H1 (cell line): ENCODE measurements around the gene EBF3. TPM values are rescaled to one million over a fixed set of nuclear protein-coding genes. Genes with fewer than 3 reads are reported as not detected.

ENCODE experiments used
- CTCF ChIA-PET: fragments of 300-600 bp; sonication (Branson Sonifier 250); formaldehyde crosslinking; loops from one replicate; lab custom pipeline; 2021; ENCODE audit not compliant: partially characterized antibody; lab: Charles Lee
- POLR2A ChIA-PET: fragments of 300-600 bp; sonication (Branson Sonifier 250); formaldehyde crosslinking; loops from one replicate; lab custom pipeline; 2021; ENCODE audit warnings: inconsistent platforms; ENCODE audit not compliant: partially characterized antibody; lab: Charles Lee
- DNase-seq, 2 experiments: peaks; one replicate each; pipeline versions ENCODE4 v3.0.0 to v3.0.0-alpha.2; 2010 to 2022; ENCODE audit warnings: low spot score in 2 of 2, low read depth in 1 of 2, mixed read lengths in 1 of 2
- FAIRE-seq: peaks from 2 replicates; lab custom pipeline; 2011; peaks lifted over from hg19 to GRCh38; lab: Jason Lieb, UNC
- H2AFZ ChIP-seq: 2 replicates; pipeline ENCODE4 v1.8.1; 2012; ENCODE audit warnings: low read length, inconsistent platforms
- H2AK5ac ChIP-seq: 2 replicates; pipeline ENCODE4 v1.6.1; 2013; ENCODE audit warnings: low read depth, low read length
- H2BK120ac ChIP-seq: replicated peaks from 2 replicates; pipeline ENCODE3; 2013; ENCODE audit warnings: low read depth, low read length, inconsistent platforms
- H2BK12ac ChIP-seq: 2 replicates; pipeline ENCODE4 v1.6.1; 2013; ENCODE audit warnings: low read depth, low read length
- H2BK15ac ChIP-seq: 2 replicates; pipeline ENCODE4 v1.6.1; 2013; ENCODE audit warnings: low read length
- H2BK20ac ChIP-seq: 2 replicates; pipeline ENCODE4 v1.6.1; 2013; ENCODE audit warnings: low read length
- H2BK5ac ChIP-seq: 2 replicates; pipeline ENCODE4 v1.6.1; 2013; ENCODE audit warnings: low read depth, low read length
- H3K14ac ChIP-seq: 2 replicates; pipeline ENCODE4 v1.6.1; 2013; ENCODE audit warnings: inconsistent platforms; ENCODE audit not compliant: insufficient read length
- H3K18ac ChIP-seq: 2 replicates; pipeline ENCODE4 v1.6.1; 2013; ENCODE audit warnings: low read length; ENCODE audit errors: extremely low read depth
- H3K23ac ChIP-seq: 2 replicates; pipeline ENCODE4 v1.6.1; 2013; ENCODE audit warnings: inconsistent platforms; ENCODE audit not compliant: insufficient read length
- H3K23me2 ChIP-seq: 2 replicates; pipeline ENCODE4 v1.6.1; 2013; ENCODE audit warnings: low read depth, low read length
- H3K27ac ChIP-seq: 2 replicates; pipeline ENCODE4 v1.6.1; 2011; ENCODE audit warnings: low read depth, low read length, inconsistent platforms
- H3K27me3 ChIP-seq, 4 experiments: replicated peaks in 1 of 4; 1 replicate in 1 of 4; 2 replicates in 3 of 4; pipeline versions ENCODE4 v1.6.1 to v1.8.1; 2011 to 2013; ENCODE audit warnings: low read length in 3 of 4, mild to moderate bottlenecking in 3 of 4, inconsistent platforms in 2 of 4, mixed read lengths in 2 of 4, moderate library complexity in 1 of 4; ENCODE audit not compliant: control insufficient read depth in 3 of 4, insufficient read depth in 3 of 4; ENCODE audit errors: extremely low read depth in 1 of 4
- H3K36me3 ChIP-seq, 4 experiments: 2 replicates each; pipeline versions ENCODE4 v1.6.1 to v1.8.1; 2011 to 2013; ENCODE audit warnings: mild to moderate bottlenecking in 4 of 4, low read length in 3 of 4, moderate library complexity in 2 of 4, control low read depth in 1 of 4, inconsistent platforms in 1 of 4; ENCODE audit not compliant: insufficient read depth in 4 of 4, control insufficient read depth in 2 of 4
- H3K4ac ChIP-seq: replicated peaks from 2 replicates; pipeline ENCODE3; 2013; ENCODE audit warnings: low read length, low read depth, mixed read lengths, inconsistent platforms; ENCODE audit not compliant: insufficient read length
- H3K4me1 ChIP-seq, 4 experiments: replicated peaks in 1 of 4; 1 replicate in 1 of 4; 2 replicates in 3 of 4; pipeline versions ENCODE4 v1.6.1 to v1.8.1; 2011 to 2013; ENCODE audit warnings: low read length in 3 of 4, inconsistent platforms in 2 of 4, mixed read lengths in 1 of 4; ENCODE audit not compliant: insufficient read depth in 4 of 4, control insufficient read depth in 3 of 4
- H3K4me2 ChIP-seq, 2 experiments: 2 replicates each; pipeline versions ENCODE4 v1.6.1 to v1.8.1; 2011 to 2013; ENCODE audit warnings: low read depth in 2 of 2, low read length in 2 of 2, control low read depth in 1 of 2, inconsistent platforms in 1 of 2, mild to moderate bottlenecking in 1 of 2; ENCODE audit not compliant: insufficient read depth in 1 of 2
- H3K4me3 ChIP-seq, 4 experiments: fragments of 200-600, 300-600 bp in 1 of 4; sonication (generic), shearing (Covaris generic), sonication (Bioruptor Twin) in 1 of 4; 2 replicates each; pipeline versions ENCODE4 v1.5.1 to v1.8.1; 2011 to 2016; ENCODE audit warnings: low read length in 4 of 4, low read depth in 3 of 4, control low read depth in 2 of 4, inconsistent platforms in 2 of 4, mild to moderate bottlenecking in 2 of 4, mixed read lengths in 1 of 4, moderate library complexity in 1 of 4; ENCODE audit not compliant: insufficient read depth in 2 of 4; ENCODE audit errors: extremely low read depth in 1 of 4
- H3K56ac ChIP-seq: replicated peaks from 2 replicates; pipeline ENCODE3; 2013; ENCODE audit warnings: low read depth, mild to moderate bottlenecking, mixed read lengths, low read length, inconsistent platforms; ENCODE audit not compliant: insufficient read length
- H3K79me1 ChIP-seq: 2 replicates; pipeline ENCODE4 v1.6.1; 2013; ENCODE audit warnings: low read depth, low read length, control low read depth
- H3K79me2 ChIP-seq, 2 experiments: 2 replicates each; pipeline versions ENCODE4 v1.6.1 to v1.8.1; 2012 to 2013; ENCODE audit warnings: low read length in 2 of 2, mild to moderate bottlenecking in 2 of 2, inconsistent platforms in 1 of 2; ENCODE audit not compliant: insufficient read depth in 2 of 2, control insufficient read depth in 1 of 2
- H3K9ac ChIP-seq, 4 experiments: replicated peaks in 1 of 4; 1 replicate in 1 of 4; 2 replicates in 3 of 4; pipeline versions ENCODE4 v1.6.1 to v1.8.1; 2011 to 2013; ENCODE audit warnings: low read depth in 3 of 4, low read length in 3 of 4, control low read depth in 2 of 4, mild to moderate bottlenecking in 2 of 4, moderate library complexity in 2 of 4, inconsistent platforms in 1 of 4; ENCODE audit errors: extremely low read depth in 1 of 4
- H3K9me3 ChIP-seq, 2 experiments: 2 replicates each; pipeline versions ENCODE4 v1.6.1 to v1.8.1; 2012 to 2013; ENCODE audit warnings: mild to moderate bottlenecking in 2 of 2, moderate library complexity in 2 of 2, control low read depth in 1 of 2, inconsistent platforms in 1 of 2, low read depth in 1 of 2, low read length in 1 of 2, mixed read lengths in 1 of 2; ENCODE audit not compliant: insufficient read depth in 2 of 2
- H4K20me1 ChIP-seq, 2 experiments: replicated peaks in 1 of 2; 2 replicates each; pipeline versions ENCODE3 to v1.8.1; 2011 to 2013; ENCODE audit warnings: inconsistent platforms in 2 of 2, low read length in 2 of 2, mild to moderate bottlenecking in 1 of 2; ENCODE audit not compliant: insufficient read depth in 2 of 2, control insufficient read depth in 1 of 2
- H4K5ac ChIP-seq: 2 replicates; pipeline ENCODE4 v1.6.1; 2013; ENCODE audit warnings: low read length, low read depth, mixed read lengths, inconsistent platforms; ENCODE audit not compliant: insufficient read length
- H4K8ac ChIP-seq: 2 replicates; pipeline ENCODE4 v1.8.0; 2013; ENCODE audit warnings: mild to moderate bottlenecking, moderate library complexity, low read length, inconsistent platforms; ENCODE audit not compliant: insufficient read depth; ENCODE audit errors: extremely low read depth
- H4K91ac ChIP-seq: replicated peaks from 2 replicates; pipeline ENCODE3; 2013; ENCODE audit warnings: low read length, mixed read lengths, inconsistent platforms; ENCODE audit not compliant: insufficient read length
- ASH2L ChIP-seq: fragments of 200-600, 300-600 bp; sonication (generic); IDR thresholded peaks from one replicate; pipeline ENCODE4 v1.7.1; 2017; ENCODE audit warnings: low read length
- ATF2 ChIP-seq: IDR thresholded peaks from 2 replicates; pipeline ENCODE4 v1.6.1; 2012; ENCODE audit warnings: low read length, inconsistent platforms
- CREB1 ChIP-seq: IDR thresholded peaks from 2 replicates; pipeline ENCODE4 v1.6.1; 2012; ENCODE audit warnings: inconsistent platforms
- KDM1A ChIP-seq: fragments of 200-600, 300-600 bp; sonication (generic); IDR thresholded peaks from 2 replicates; pipeline ENCODE4 v1.7.1; 2016; ENCODE audit warnings: mild to moderate bottlenecking, low read length, borderline replicate concordance
- NANOG ChIP-seq: IDR thresholded peaks from 2 replicates; pipeline ENCODE4 v1.6.1; 2011; ENCODE audit warnings: low read length, low read depth, mild to moderate bottlenecking, inconsistent platforms; ENCODE audit not compliant: insufficient read depth, poor library complexity, severe bottlenecking
- NRF1 ChIP-seq: IDR thresholded peaks from 2 replicates; pipeline ENCODE4 v1.6.1; 2011; ENCODE audit warnings: mild to moderate bottlenecking, low read depth, low read length, improper control_type of control experiment
- PHF8 ChIP-seq: fragments of 200-600 bp; sonication (generic); conservative IDR thresholded peaks from 2 replicates; pipeline ENCODE4 v1.7.1; 2012; ENCODE audit warnings: low read depth, mild to moderate bottlenecking, inconsistent platforms, low read length, moderate library complexity
- RNF2 ChIP-seq: fragments of 200-900, 300-1000 bp; sonication (generic); IDR thresholded peaks from 2 replicates; pipeline ENCODE4 v1.7.1; 2016; ENCODE audit warnings: borderline replicate concordance, low read depth, mild to moderate bottlenecking, antibody characterized with exemption, low read length; ENCODE audit not compliant: poor library complexity, severe bottlenecking; ENCODE audit errors: missing control alignments
- SAP30 ChIP-seq: fragments of 300-600 bp; sonication (generic); IDR thresholded peaks from 2 replicates; pipeline ENCODE4 v1.7.1; 2012; ENCODE audit warnings: low read length, moderate library complexity, mild to moderate bottlenecking, inconsistent platforms; ENCODE audit not compliant: insufficient read depth, insufficient replicate concordance
- SIX5 ChIP-seq: IDR thresholded peaks from 2 replicates; pipeline ENCODE4 v1.6.1; 2011; ENCODE audit warnings: mild to moderate bottlenecking, low read depth, low read length
- TCF12 ChIP-seq: IDR thresholded peaks from 2 replicates; pipeline ENCODE4 v1.6.1; 2011; ENCODE audit warnings: low read depth, mild to moderate bottlenecking, low read length
- ZNF274 ChIP-seq: IDR thresholded peaks from 2 replicates; pipeline ENCODE4 v1.7.0; 2012; ENCODE audit warnings: low read length, borderline replicate concordance; ENCODE audit errors: extremely low read depth
- WGBS, 2 experiments: shearing (Covaris generic) in 1 of 2; methylation state at CpG; one replicate each; pipeline versions ENCODE4 v1.1.6 to v1.1.7; 2013 to 2015; ENCODE audit warnings: low lambda C conversion rate in 2 of 2, mixed read lengths in 2 of 2, inconsistent platforms in 1 of 2, low coverage in 1 of 2, missing lambda C conversion rate in 1 of 2; ENCODE audit not compliant: insufficient replicate concordance in 2 of 2, insufficient coverage in 1 of 2, insufficient read length in 1 of 2; ENCODE audit errors: extremely low coverage in 1 of 2, missing lambda C conversion rate in 1 of 2; 5-methylcytosine and 5-hydroxymethylcytosine counted together
- polyA plus RNA-seq, 7 experiments: library from polyadenylated mRNA; depleted of rRNA in 3 of 7; stranded (reverse) in 5 of 7; unstranded in 2 of 7; fragments of >200 nt in 5 of 7; fragments of 200-250 nt in 2 of 7; gene quantifications; 1 replicate in 5 of 7; 2 replicates in 1 of 7; 4 replicates in 1 of 7; pipeline versions ENCODE4 v1.2.1 to v1.2.3, GENCODE V29; 2011 to 2013; ENCODE audit warnings: missing spikeins in 2 of 7, mixed read lengths in 2 of 7
- total RNA-seq: library from RNA; stranded (reverse); fragmentation: NEBNext Ultra II Directional; extraction: Animal tissue kit (Norgen Biotek cat#: 25700); gene quantifications from 2 replicates; pipeline ENCODE4 v1.2.1, GENCODE V29; 2021

Gene EBF3
- total and polyA plus RNA-seq, 2 of the 8 experiments (the other 6 are each of a cell fraction or from before 2014, with no cell fraction given) = 0.08 to 0.26 TPM

GRCh38 chr10:129993621-129994020, 29.5 kb upstream of the EBF3 start:
- Histone ChIP-seq H4K5ac (no peak overlapping the region), H3K9me3 (no peaks in the 10 kb centered on the region), H2AK5ac (no peak overlapping the region), H3K23me2 (no peaks in the 10 kb centered on the region), H3K14ac (no peak overlapping the region), H3K4me3 (no peak overlapping the region), H2BK15ac (no peak overlapping the region), H4K20me1 (no peaks in the 10 kb centered on the region), H3K18ac (no peak overlapping the region), H3K27me3 (no peaks in the 10 kb centered on the region), H2BK120ac (no peak overlapping the region), H3K79me2 (no peaks in the 10 kb centered on the region), H3K27ac (no peak overlapping the region), H3K4ac (no peak overlapping the region), H3K23ac (no peak overlapping the region), H2BK5ac (no peak overlapping the region), H3K9ac (no peak overlapping the region), H3K36me3 (no peaks in the 10 kb centered on the region), H4K8ac (no peak overlapping the region), H3K56ac (no peak overlapping the region), H3K4me2 (no peak overlapping the region), H3K79me1 (no peaks in the 10 kb centered on the region), H3K4me1 (0 out of 7 replicates have a peak, but pooled peaks cover 0 to 2% (median 0%) of the 10 kb centered on the region in 4 experiments), H2AFZ (no peak overlapping the region), H2BK20ac (no peak overlapping the region), H2BK12ac (no peak overlapping the region), H4K91ac (no peak overlapping the region)
- TF ChIP-seq RNF2 = no peak
- TF ChIP-seq PHF8 = no peak
- no peak for TF ChIP-seq ATF2
- no peak for TF ChIP-seq SAP30
- TF ChIP-seq TCF12 = no peak
- no peak for TF ChIP-seq ASH2L
- TF ChIP-seq ZNF274 = no peak
- TF ChIP-seq NRF1 = no peak
- TF ChIP-seq NANOG = no peak
- TF ChIP-seq SIX5 = no peak
- TF ChIP-seq KDM1A = no peak
- TF ChIP-seq CREB1 = no peak
- WGBS, 2 experiments = 100% methylated on average over 1 of the region's 1 CpG; no CpG with 5 or more reads in 1 of the 2 experiments
- ChIA-PET POLR2A (interaction anchor here (1.2 kb wide), 1 partner anchor 9 kb away, joined by 4 read pairs; no protein-coding TSS in a partner anchor), CTCF (interaction anchor here (1.0 kb wide), 1 partner anchor 59 kb away, joined by 3 read pairs; no protein-coding TSS in a partner anchor)
- DNase-seq (no peak), FAIRE-seq (no peak)
